Stimulated activated CD8-positive, alpha-beta memory T cell treated with anti-CD3 and anti-CD28 coated beads, Interleukin-15, amount 100 ng/mL, for 1 hour (primary cell): ENCODE data around the gene XYLT1.

Experiments used
- DNase-seq: peaks from one replicate; pipeline ENCODE4 v3.0.0-alpha.2; 2020; ENCODE audit warnings: low read depth

The XYLT1 gene

DNA sequence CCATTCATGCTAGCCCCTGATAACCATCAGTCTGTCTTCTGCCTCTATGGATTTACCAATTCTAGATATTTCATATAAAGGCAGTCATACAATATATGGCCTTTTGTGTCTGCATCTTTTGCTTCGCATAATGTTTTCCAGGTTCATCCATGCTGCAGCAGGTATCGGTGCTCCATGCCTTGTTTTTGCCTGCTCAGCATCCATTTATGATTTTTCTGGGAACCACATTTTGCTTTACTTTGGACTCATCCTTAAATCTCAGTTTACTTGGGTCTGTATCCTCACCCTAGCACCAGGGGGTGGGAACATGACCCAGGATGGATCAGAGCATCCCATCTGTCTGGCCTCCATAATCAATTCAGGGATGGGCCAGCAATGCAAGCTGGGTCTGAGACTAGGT lies 325.7 kb downstream of the XYLT1 start:
- DNase-seq, result no peak

DNA sequence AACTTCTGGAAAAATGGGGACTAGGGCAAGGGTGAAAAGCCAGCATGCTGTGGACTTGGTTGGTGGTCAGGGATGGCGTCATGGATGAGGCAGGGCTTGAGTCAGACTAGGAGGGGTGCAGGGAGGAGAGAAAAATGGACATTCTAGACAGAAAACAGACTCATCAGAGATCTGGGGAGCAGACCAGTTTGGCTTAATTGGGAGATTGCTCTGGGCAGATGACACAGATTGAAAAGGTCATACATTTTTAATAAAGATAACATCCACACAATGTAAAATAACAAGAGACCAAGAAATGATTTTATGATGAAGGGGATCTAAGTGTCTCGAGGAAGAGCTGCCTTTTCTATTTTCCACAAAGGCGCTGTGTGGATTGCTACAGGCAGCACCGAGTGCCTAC lies 326.3 kb downstream of the XYLT1 start:
- no peak for DNase-seq

DNA sequence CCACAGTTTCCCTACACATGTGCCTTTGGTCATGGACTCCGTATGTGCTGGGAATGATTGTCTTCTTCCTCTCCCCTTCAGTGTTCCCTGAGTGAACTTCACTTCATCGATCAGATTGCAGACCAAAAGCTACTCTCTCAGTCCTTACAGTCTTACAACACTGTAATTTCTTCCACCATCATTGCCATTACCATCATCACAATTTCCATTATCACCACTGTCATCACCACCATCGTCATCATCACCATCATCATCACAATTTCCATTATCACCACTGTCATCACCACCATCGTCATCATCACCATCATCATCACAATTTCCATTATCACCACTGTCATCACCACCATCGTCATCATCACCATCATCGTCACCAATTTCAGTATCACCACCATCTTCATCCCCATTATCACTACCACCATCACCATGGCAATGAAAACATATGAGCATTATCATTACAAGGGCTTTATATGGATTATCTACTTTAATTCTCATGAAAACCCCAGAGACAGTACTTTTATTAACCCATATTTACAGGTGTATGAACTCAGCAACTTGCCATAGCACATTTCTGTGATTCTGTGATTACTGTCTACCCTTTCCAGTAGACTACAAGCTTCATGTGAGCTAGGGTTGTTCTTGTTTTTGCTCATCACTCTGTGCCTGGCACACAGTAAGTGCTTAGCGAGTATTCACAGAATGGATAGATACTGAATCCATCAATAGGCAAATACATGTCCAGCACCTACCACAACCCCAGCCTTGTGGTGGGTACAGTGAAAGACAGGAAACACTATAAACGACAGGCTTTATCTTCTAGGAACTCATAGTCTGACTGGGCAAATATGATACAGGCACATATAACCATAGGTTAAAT lies 327.0 kb downstream of the XYLT1 start:
- no peak for DNase-seq

DNA sequence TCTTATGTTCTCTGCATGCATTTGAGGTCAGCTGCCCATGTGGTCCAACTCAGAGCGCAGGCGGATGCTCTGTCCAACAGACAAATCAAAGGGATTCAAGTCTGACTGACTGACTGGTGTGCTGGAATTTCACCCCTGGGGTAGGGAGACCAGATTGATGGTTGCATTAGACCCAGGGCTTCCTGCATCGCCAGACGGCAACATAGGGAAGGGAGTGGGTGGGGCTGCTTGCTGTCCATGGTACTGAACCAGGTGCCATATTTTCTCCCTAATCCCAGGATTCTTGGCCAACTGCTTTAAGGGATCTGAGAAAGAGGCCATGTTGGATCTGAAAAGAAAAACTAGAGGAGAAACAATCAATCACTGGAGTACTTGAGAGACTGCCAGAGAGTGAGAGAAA lies 332.0 kb downstream of the XYLT1 start:
- no peak for DNase-seq

DNA sequence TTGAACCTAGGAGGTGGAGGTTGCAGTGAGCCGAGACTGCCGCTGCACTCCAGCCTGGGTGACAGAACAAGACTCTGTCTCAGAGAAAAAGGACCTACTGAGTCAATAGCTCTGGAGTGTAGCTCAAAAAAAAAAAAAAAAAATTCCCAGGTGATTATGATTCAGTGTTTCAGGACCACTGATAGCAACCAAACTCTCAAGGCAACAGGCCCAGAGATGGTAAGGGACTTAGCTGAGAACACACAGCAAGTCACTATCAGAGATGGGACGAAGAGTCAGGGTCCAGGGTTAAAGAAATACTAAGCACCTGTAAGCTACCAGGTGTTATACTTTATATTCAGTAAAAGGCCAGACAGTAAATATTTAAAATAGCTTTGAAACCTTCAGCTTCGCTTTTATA lies 335.3 kb downstream of the XYLT1 start:
- no peak for DNase-seq

DNA sequence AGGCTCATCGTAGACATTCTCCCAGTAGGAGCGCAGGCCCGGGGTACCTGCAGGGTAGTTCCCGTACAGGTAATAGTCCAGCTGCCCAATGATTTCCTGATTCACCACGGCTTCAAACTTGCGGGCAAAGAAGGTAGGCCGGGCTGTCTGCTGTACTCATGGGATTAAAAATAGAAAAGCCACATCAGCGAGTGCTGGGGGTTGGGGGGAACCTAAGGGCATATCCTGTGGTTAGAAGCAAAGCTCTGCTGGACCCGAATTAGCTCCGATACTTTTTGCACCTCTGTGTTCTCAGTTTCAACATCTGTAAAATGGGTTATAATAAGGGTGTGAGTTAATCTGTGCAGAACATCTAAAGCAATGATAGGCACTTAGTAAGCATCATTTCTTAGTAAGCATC lies 336.2 kb downstream of the XYLT1 start:
- no peak for DNase-seq

DNA sequence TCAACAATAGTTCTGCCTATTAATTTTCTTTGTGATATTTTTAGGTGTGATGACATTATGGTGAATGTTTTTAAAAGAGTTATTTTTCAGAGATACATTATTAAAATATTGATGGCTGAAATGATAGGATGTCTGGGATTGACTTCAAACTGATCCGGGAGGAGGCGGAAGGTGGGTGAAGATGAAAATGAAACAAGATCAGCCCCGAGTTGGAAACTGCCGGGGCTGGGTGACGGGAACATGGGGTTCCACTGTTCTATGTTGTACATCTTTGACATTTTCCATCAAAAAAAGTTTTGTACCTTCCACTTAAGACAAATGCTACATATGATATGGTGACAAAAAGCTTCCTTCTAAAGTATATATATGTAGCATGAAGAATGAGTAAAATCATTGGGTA lies 336.9 kb downstream of the XYLT1 start:
- DNase-seq, result no peak

DNA sequence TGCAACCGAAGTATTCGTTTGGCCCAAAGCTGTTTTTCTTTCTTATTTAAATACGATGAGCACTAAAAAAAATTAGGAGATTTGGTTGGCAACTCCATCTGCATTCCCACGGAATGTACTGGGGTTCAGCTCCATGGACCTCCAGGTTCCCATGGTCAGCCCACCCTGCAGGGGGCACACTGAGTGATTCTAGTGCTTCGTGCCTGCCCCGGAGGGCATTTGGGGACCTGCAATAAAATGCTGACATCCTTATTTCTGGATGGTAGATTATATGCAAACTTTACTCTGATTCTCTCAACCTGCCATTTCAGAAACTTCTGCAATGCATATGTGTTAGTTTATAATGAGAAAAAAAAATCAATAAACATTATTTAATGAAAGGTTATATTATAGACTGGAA lies 339.4 kb downstream of the XYLT1 start:
- DNase-seq, result no peak

DNA sequence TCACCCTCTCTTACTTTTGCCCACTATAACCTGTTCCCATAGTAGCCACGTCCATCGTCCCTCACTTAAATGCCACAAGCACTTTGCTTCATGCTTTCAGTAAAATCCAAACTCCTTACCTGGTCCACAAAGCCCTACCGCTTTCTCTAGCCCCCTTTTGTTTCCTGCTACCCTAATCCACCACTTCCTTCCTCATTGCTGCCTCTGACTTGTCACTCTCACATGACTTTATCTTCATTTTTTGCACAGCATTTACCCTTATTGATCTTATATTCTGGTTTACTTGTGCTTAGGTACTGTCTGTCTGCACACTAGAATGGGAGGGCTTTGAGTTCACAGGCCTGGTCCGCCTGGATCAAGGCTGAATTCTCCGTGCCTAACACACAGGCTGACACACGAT lies 340.0 kb downstream of the XYLT1 start:
- DNase-seq, result no peak

DNA sequence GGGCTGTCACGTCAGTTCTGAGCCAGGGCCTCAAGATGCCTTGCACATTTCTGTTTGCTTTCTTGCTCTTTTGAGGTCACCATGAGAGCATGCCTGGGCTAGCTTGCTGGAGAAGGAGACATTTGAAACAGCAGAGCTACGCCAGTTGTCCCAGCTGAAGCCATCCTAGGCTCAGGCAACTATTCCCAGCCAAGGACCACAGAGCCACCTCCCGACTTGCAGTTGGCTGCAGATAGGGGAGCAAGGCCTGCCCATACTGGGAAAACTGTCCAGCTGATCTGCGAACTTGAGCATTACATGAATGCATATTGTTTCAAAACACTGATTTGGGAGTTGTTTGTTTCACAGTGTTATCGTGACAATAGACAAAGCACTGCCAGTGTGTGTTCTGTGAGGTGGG lies 340.8 kb downstream of the XYLT1 start:
- no peak for DNase-seq

DNA sequence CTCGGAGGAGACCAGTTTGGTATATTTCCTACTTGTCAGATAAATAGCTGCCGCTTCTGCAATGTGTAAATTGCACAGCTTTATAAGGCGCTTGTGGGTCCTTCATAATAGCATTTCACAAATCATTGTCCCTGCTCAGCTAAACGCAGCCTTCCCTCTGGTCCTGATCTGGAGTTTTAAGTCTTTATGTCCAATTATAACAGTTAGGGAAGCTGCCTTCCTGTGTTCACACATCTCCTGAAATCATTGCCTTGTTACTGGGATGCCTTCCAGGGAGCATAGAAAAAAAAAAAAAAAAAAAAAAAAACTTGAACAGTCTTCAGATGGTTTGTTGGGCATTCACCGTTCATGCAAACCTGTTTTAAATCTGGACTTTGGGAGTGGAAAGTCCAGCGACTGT lies 342.0 kb downstream of the XYLT1 start:
- DNase-seq, result no peak

DNA sequence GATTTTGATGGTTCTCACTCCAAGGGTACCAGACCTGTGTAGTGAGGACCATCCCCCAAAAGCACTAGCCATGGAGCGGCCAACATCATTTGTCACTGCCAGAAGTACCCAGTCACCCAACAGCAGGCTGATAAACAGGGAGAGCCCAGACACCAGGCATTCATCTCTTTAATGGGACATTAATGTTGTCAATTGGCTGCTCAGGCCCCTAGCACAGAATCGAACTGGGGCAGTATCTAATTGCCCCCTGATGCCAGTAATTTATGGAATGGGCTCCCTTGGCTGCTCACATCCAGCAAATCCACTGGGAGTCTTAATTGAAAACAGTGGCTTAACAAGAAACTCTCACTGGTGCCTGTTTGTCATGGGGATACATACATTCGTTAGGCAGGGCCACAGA lies 344.6 kb downstream of the XYLT1 start:
- DNase-seq, result no peak

DNA sequence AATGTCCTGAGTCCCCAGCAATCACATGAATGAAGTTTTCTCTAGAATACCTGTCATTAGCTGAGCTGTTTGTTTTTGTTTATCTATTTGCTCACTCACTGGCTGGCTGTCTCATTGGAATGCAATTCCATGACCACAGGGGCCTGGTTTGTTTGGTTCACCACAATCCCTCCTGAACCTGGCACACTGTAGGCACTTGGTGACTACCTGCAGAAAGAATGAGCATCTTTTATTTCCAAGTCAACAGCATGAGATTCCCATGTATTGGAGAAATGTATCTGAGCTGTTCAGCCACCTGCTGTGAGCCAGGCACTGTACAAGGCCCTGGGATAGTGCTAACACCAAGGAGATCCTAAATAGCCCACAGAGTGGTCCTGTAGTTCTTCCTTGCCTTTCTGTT lies 345.1 kb downstream of the XYLT1 start:
- no peak for DNase-seq

DNA sequence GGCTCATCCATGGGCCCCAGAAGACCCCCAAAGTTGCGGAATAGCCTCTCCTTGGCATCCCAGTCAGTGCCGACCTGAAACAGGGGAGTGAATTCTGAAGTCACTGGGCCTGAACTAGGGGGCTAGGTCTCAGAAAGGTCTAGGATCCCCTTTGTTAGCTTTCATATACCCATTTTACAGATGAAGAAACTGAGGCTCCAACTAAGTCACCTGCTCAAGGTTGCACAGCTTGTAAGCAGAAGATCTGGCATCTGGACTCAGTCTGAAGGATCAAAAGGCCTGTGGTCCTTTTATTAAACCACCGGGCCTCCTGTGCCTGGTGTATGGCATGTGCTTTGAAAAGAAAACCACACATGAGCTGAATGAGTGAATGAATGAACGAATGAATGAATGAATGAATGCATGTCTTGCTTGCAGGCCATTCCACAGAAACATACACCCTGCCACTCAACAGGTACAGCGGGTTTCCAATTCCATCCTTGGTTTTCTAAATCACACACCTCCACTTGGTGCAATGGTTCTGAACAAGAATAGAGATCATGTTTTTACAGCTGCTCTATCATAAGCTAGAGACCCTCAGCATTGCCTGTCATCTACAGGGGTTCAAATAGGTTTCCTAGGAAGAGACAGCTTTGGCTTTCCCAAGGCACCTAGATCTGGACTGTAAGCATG lies 352.7 kb downstream of the XYLT1 start:
- no peak for DNase-seq

DNA sequence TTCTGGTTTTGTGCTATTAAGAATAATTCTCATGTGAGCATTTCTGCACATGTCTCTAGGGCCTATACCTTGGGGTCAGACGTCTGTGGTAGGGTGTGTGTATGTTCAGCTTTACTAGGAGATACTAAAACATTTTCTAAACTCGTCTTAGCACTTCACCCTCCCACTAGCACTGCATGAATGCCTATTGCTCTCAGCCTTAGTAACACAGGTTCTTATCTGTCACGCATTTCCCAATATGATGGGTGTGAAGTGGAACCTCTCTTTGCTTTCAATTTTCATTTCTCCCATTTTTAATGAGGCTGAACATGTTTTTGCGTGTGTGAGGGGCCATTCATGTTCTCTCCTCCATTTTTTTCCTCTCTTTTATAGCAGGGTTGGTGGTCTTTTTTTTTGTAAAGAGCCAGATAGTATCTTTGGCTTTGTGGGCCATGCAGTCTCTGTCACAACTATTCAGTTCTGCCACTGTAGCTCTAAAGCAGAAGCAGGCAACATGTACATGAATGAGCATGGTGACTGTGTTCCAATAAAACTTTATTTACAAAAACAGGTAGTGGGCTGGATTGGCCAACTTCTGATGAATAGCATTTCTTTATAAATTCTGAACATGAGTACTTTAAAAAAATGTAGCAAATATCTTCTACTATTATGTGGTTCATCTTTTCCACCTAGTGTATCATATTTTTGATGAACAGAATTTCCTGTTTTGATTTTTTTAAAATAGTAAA lies 354.0 kb downstream of the XYLT1 start:
- DNase-seq, result no peak

DNA sequence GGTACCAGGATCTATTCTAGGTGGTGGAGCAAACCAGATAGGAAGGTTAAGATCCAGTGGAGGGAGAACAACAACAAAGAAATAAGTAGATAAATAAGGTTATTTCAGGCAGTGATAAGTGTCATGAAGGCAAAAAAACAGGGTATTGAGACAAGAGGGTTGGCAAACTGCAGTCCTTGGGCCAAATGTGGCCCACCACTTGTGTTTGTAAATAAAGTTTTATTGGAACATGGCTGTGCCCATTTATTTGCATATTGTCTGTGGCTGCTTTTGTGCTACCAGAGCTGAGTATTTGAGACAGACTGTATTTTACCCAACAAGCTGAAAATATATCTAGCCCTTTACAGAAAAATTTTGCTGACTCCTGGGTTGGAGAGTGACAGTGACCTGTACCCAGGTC lies 361.3 kb downstream of the XYLT1 start:
- no peak for DNase-seq

DNA sequence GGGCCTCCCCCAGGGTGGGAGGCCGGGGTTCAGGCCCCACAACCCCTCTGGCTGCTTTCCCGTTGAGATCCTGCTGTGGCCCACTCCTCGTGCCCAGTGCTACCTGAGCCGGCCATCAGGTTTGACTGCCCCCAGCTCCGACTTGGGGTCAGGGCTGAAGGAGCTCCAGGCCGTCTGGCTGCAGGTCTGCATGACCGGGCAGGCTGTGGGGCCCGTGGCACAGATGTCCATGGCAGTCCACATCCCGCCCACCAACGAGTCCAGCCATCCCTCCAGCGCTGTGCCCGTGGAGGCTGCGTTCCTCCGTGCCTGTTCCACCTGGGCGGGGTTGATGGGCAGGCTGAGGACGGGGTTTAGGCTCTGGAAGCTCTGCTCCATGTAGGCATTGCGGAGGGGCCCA lies 362.2 kb downstream of the XYLT1 start:
- no peak for DNase-seq

DNA sequence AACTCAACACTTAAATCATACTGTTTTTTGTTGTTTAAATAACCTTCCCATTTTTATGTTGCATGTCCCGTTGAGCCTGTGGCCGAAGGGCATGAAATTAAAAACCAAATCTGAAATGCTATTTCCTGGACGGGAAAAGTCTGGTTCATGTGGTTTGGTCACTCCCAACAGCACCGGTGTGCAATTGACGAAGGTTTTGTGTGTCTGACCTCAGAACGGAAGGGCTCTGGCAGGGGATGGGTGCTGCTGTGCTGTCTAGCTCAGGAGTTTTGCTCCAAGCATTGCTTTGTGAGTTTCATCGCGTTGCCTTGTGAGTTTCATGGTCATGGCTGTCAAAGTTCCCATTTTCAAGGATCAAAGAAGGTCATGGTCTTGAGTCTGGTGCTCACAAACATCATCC lies 363.3 kb downstream of the XYLT1 start:
- DNase-seq, result no peak

DNA sequence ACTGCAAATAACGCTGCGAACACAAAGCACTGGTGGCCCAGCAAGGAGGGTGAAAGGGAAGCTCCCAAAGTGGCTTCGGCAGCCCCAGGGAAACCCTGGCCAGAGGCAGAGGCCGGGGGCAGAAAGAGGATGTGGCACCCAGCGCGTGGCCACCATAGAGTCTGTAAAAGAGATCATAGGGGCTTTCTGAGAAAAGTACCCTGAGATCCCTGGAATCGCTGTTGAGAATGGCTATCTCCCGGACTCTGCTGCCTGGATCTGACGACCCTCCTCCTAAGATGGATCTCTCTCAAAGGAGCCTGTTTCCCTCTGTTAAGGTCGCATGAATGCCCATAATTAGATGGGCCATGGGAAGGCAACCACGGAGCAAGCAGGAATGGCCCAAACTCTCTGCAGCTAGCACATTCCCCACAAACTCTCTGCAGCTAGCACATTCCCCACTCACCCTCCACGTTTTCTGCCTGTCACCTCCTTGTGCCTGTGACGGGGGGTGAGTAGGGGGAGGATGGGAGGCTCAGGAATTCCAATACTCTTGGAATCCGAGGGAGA lies 364.4 kb downstream of the XYLT1 start:
- no peak for DNase-seq

DNA sequence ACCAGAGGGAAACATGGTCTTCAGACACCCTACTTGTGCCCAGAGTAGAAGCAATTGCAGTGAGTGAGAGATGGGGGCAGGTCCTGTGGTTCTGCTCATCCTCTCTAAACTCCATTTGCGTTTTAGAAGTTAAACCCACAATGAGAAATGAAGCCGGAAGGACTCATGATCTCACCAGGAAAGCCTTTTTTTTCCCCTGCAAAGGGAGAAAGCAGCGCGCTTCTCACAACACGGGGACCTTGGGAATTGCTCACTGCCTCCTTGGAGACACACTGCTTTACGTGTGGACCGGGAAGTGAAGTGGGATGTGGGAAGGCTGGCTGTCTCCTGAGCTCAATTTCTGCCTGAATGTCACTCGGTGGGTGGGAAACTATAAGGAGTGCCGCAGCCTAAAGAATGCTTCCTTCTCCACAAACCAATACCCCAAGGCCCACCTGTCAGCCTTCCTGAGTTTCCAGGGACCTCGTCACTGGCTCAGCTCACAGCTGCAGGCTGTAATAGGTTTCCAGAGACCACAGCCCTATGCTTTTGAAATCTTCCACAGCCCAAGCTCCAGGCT lies 365.4 kb downstream of the XYLT1 start:
- no peak for DNase-seq

DNA sequence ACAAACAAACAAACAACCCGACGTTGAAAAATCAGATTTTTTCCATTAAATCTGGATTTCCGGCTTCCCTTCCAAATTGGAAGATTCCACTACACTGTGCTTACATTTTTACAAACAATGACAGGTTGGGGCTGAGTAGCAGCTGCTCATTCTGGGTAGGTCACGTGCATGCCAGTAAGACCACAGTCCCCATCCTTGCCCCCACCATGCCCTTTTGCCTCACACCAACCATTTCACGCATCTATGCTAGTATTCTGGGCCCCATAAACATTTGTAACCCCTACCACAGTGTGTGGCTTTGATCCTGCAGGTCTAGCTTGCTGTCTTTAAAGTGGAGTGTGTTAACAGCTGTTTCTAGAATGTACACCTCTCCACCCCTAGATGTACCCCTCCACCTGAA lies 366.1 kb downstream of the XYLT1 start:
- no peak for DNase-seq

DNA sequence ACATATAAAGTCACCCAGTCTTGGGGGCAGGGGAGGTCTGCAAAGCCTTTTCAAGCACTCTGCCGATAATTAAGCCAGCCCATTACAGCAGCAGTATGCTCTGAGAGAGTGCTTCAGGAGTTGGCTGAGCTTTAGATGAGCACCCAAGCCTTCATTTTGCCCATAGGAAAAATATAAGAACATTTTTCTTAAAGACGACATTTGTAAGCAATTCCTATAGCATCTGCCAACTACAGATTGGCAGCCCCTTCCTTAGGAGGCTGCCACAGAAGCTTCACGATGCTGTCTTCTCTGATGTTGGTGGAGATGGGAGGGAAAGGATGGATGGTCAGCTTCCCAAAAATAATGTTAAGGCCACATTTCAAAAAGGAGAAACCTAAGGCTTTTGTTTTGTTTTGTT lies 367.5 kb downstream of the XYLT1 start:
- no peak for DNase-seq

DNA sequence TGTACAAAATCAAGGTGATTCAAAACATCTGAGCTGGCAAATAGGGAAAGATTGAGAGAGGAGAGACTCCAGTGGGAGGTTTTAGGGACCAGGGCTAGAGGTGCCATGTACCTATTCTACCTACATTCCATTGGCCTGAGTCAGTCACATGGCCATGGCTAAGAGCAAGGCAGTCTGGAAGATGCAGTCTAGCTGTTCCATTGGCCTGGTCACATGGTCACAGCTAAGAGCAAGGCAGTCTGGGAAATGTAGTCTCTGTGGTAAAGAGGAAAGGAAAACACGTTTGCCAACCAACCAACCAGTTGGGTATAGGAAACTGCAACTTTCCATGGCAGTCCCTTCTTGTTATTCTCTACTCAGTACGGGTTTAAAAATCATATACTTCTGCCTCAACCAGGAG lies 369.1 kb downstream of the XYLT1 start:
- no peak for DNase-seq
